C4-2B (cell line): ENCODE measurements around the gene NHLH2.

Experiments used
- ZFX ChIP-seq: fragments of 450-650 bp; IDR thresholded peaks from 2 replicates; pipeline ENCODE4 v1.6.1; 2017
- TF ChIP-seq, protein P1 (sequence below): fragments of 450-650 bp; conservative IDR thresholded peaks from 2 replicates; pipeline ENCODE4 v1.5.1; 2017; ENCODE audit warnings: mild to moderate bottlenecking

- TF ChIP-seq, protein P1, sequence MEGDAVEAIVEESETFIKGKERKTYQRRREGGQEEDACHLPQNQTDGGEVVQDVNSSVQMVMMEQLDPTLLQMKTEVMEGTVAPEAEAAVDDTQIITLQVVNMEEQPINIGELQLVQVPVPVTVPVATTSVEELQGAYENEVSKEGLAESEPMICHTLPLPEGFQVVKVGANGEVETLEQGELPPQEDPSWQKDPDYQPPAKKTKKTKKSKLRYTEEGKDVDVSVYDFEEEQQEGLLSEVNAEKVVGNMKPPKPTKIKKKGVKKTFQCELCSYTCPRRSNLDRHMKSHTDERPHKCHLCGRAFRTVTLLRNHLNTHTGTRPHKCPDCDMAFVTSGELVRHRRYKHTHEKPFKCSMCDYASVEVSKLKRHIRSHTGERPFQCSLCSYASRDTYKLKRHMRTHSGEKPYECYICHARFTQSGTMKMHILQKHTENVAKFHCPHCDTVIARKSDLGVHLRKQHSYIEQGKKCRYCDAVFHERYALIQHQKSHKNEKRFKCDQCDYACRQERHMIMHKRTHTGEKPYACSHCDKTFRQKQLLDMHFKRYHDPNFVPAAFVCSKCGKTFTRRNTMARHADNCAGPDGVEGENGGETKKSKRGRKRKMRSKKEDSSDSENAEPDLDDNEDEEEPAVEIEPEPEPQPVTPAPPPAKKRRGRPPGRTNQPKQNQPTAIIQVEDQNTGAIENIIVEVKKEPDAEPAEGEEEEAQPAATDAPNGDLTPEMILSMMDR, result no peak
- no peak for TF ChIP-seq ZFX
Observed at GRCh38 chr1:115796897-115797296, 44.0 kb downstream of the NHLH2 start.
